Measurements from ENCODE around the gene PDLIM1.

GRCh38 chr10:95279042-95279820, 11.6 kb downstream of the PDLIM1 start:
- TF ChIP-seq CTCF (IDR thresholded peaks at IDR 0.05) = no peak
- TF ChIP-seq POLR2AphosphoS5 (IDR thresholded peaks at IDR 0.05) = no peak
- no peak for TF ChIP-seq EP300 (IDR thresholded peaks at IDR 0.05)
